SU-DHL-6 (cell line): ENCODE results near the gene MMP19.

Source experiments
- H2AFZ ChIP-seq: fragments of 200-600 bp; sonication (generic); 2 replicates; pipeline ENCODE4 v1.6.1; 2014; ENCODE audit warnings: low read depth, mild to moderate bottlenecking, moderate library complexity, mixed read lengths, antibody characterized with exemption, low read length; ENCODE audit not compliant: severe bottlenecking
- H3F3A ChIP-seq: fragments of 200-600 bp; shearing (Covaris generic); 2 replicates; pipeline ENCODE4 v1.6.0; 2016; ENCODE audit warnings: antibody characterized with exemption, mild to moderate bottlenecking; ENCODE audit not compliant: insufficient read depth
- H3K27ac ChIP-seq: fragments of 200-600 bp; sonication (generic); 2 replicates; pipeline ENCODE4 v1.5.1; 2016; ENCODE audit warnings: low read depth, mild to moderate bottlenecking, low read length, moderate library complexity, mixed read lengths
- H3K27me3 ChIP-seq: fragments of 200-600 bp; sonication (generic), shearing (Covaris generic); 2 replicates; pipeline ENCODE4 v1.6.0; 2014; ENCODE audit warnings: mild to moderate bottlenecking, low read length
- H3K36me3 ChIP-seq: fragments of 200-600 bp; sonication (generic); 2 replicates; pipeline ENCODE4 v1.6.1; 2014; ENCODE audit warnings: mild to moderate bottlenecking, low read length, mixed read lengths
- H3K4me2 ChIP-seq: fragments of 300-600, 200-600 bp; shearing (Covaris generic), sonication (generic); 2 replicates; pipeline ENCODE4 v1.6.0; 2014; ENCODE audit warnings: low read length, low read depth, mild to moderate bottlenecking; ENCODE audit not compliant: poor library complexity, severe bottlenecking
- H3K4me3 ChIP-seq: fragments of 200-600 bp; sonication (generic); 2 replicates; pipeline ENCODE4 v1.5.1; 2014; ENCODE audit warnings: antibody characterized with exemption, low read length, mild to moderate bottlenecking, mixed read lengths; ENCODE audit not compliant: insufficient read depth, poor library complexity, severe bottlenecking
- H3K79me2 ChIP-seq: fragments of 200-600 bp; sonication (generic); 2 replicates; pipeline ENCODE4 v1.6.1; 2014; ENCODE audit warnings: mild to moderate bottlenecking, low read length, moderate library complexity; ENCODE audit not compliant: insufficient read depth
- H3K9ac ChIP-seq: fragments of 200-600 bp; sonication (generic); 2 replicates; pipeline ENCODE4 v1.7.0; 2014; ENCODE audit warnings: mild to moderate bottlenecking, low read length
- H3K9me2 ChIP-seq: fragments of 200-600 bp; sonication (generic); replicated peaks from 2 replicates; pipeline ENCODE4 v1.6.1; 2014; ENCODE audit warnings: low read length; ENCODE audit not compliant: insufficient read depth
- H3K9me3 ChIP-seq: fragments of 200-600 bp; sonication (generic); 2 replicates; pipeline ENCODE4 v1.6.1; 2014; ENCODE audit warnings: low read length, mixed read lengths; ENCODE audit not compliant: insufficient read depth
- H4K20me1 ChIP-seq: fragments of 200-600 bp; sonication (generic); 2 replicates; pipeline ENCODE4 v1.6.1; 2014; ENCODE audit warnings: low read depth, mild to moderate bottlenecking, antibody characterized with exemption, low read length, moderate library complexity, mixed read lengths
- EZH2phosphoT487 ChIP-seq: fragments of 200-600 bp; sonication (generic), shearing (Covaris generic); conservative IDR thresholded peaks from 2 replicates; pipeline ENCODE4 v1.6.1; 2018; ENCODE audit warnings: mild to moderate bottlenecking, antibody characterized with exemption, low read length, moderate library complexity, mixed read lengths
- TF ChIP-seq, protein P1 (sequence below): fragments of 200-600 bp; sonication (generic); IDR thresholded peaks from one replicate; pipeline ENCODE4 v1.5.1; 2017; ENCODE audit warnings: antibody characterized with exemption, mild to moderate bottlenecking, low read length, moderate library complexity; ENCODE audit not compliant: insufficient read depth, poor library complexity, severe bottlenecking

MMP19 gene

DNA sequence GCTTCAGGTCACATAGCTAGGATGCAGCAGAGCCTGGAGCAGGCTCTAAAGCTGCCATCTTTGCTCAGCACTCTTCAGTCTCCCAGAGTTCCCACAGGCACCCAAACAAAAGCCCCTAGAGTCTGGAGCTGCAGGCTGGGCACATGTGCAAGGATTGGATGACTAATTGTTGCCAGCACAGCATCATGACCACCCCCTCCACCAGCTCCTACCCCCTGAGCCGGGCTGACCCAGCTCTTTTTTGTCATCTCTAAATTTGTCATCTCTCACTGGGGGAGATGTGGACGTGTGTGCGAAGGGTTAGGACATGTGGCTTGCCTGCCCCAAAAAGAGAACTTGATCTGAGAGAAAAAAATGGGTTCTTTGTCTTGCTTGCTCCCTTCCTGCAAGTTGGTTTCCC is 4.3 kb upstream of the MMP19 start:
- Histone ChIP-seq H4K20me1 (no peaks in the 10 kb centered on the region), H3K9me3 (no peaks in the 10 kb centered on the region), H2AFZ (no peak overlapping the region), H3K4me3 (no peak overlapping the region), H3K27me3 (no peaks in the 10 kb centered on the region), H3K4me2 (no peak overlapping the region), H3K27ac (no peak overlapping the region), H3K79me2 (no peaks in the 10 kb centered on the region), H3K9me2 (no peaks in the 10 kb centered on the region), H3F3A (no peaks in the 10 kb centered on the region), H3K36me3 (no peaks in the 10 kb centered on the region), H3K9ac (no peak overlapping the region)
- TF ChIP-seq EZH2phosphoT487 = no peak
- TF ChIP-seq, protein P1, sequence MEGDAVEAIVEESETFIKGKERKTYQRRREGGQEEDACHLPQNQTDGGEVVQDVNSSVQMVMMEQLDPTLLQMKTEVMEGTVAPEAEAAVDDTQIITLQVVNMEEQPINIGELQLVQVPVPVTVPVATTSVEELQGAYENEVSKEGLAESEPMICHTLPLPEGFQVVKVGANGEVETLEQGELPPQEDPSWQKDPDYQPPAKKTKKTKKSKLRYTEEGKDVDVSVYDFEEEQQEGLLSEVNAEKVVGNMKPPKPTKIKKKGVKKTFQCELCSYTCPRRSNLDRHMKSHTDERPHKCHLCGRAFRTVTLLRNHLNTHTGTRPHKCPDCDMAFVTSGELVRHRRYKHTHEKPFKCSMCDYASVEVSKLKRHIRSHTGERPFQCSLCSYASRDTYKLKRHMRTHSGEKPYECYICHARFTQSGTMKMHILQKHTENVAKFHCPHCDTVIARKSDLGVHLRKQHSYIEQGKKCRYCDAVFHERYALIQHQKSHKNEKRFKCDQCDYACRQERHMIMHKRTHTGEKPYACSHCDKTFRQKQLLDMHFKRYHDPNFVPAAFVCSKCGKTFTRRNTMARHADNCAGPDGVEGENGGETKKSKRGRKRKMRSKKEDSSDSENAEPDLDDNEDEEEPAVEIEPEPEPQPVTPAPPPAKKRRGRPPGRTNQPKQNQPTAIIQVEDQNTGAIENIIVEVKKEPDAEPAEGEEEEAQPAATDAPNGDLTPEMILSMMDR = no peak

DNA sequence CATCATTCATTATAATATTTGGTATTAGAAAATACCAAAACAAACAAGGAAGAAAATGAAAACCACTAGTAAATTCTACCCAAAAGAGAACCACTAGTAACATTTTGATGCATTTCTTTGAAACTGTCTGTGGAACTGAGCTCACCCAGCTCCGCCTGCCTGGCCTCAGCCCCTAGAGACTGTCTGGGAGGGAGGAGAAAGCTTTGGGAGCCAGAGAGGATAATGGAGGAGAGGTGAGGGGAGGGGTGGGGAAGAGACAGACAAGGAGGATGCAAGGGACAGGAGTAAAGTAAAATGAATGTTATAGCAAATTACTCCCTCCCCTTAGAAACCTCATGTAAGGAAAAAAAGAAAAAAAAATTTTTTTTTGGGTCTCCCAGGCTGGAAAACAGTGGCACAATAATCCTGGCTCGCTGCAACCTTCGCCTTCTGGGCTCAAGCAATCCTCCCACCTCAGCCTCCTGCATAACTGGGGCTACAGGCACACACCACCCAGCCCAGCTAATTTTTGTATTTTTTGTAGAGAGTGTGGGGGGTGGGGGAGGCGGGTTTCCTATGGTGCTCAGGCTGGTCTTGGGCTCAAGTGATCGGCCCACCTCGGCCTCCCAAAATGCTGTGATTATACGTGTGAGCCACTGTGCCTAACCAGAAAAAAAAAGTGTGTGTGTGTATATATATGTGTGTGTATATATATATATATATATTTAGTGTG is 3.2 kb upstream of the MMP19 start:
- no peaks in the 10 kb centered on the region for H4K20me1 ChIP-seq
- H3K27me3 ChIP-seq = no peaks in the 10 kb centered on the region
- H3K4me3 ChIP-seq = no peak overlapping the region
- TF ChIP-seq, protein P1 = no peak
- no peak for TF ChIP-seq EZH2phosphoT487
- no peak overlapping the region for H2AFZ ChIP-seq
- no peaks in the 10 kb centered on the region for H3K36me3 ChIP-seq
- no peaks in the 10 kb centered on the region for H3F3A ChIP-seq
- no peaks in the 10 kb centered on the region for H3K79me2 ChIP-seq
- H3K27ac ChIP-seq = no peak overlapping the region
- no peak overlapping the region for H3K4me2 ChIP-seq
- H3K9me3 ChIP-seq = no peaks in the 10 kb centered on the region
- no peaks in the 10 kb centered on the region for H3K9me2 ChIP-seq
- no peak overlapping the region for H3K9ac ChIP-seq

DNA sequence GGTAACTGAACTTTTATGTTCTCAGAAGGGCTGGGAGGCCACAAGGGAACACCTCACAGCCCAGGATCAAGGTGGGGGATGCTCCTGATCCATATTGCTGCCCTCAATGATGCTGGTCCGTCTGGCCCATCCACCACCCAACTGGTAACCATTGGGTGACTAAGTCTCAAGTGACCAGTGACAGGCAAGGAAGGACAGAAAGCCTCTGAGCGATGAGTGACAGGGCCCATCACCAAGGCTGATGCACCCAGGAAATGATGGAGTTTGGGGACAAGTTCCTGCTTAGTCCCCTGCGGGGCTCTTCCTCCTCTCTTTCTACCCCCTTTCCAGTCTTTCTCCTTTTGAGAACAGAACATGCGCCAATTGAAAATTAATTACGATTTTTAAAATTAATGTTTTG is 2.6 kb upstream of the MMP19 start:
- Histone ChIP-seq H3K79me2 (no peaks in the 10 kb centered on the region), H3K4me3 (no peak overlapping the region), H3K9me2 (no peaks in the 10 kb centered on the region), H4K20me1 (no peaks in the 10 kb centered on the region), H3K4me2 (no peak overlapping the region), H3K27ac (no peak overlapping the region), H3K27me3 (no peaks in the 10 kb centered on the region), H3F3A (no peaks in the 10 kb centered on the region), H3K9ac (no peak overlapping the region), H2AFZ (no peak overlapping the region), H3K36me3 (no peaks in the 10 kb centered on the region), H3K9me3 (no peaks in the 10 kb centered on the region)
- TF ChIP-seq EZH2phosphoT487 = no peak
- TF ChIP-seq, protein P1 = no peak
